ENCODE data around the gene DCUN1D1.

DCUN1D1 gene

DNA sequence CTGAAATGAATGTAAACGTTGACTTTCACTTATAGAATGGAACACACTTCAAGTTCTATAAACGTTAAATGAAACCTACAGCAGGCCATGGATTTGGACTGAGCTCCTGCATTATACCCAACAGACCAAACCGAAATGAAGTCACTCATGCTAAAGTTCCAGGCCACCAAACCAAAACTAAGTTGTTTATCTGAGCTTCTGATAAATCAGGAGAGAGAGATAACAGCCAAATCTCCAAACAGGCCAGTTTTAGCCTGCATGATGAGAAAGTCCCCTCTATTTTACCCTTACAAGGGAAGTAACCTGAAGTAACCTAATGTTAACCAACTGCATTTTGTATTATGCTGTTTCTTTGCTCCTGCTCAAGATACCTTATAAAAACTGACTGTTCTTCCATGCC is 44.5 kb downstream of the DCUN1D1 start:
- no peak for DNase-seq

DNA sequence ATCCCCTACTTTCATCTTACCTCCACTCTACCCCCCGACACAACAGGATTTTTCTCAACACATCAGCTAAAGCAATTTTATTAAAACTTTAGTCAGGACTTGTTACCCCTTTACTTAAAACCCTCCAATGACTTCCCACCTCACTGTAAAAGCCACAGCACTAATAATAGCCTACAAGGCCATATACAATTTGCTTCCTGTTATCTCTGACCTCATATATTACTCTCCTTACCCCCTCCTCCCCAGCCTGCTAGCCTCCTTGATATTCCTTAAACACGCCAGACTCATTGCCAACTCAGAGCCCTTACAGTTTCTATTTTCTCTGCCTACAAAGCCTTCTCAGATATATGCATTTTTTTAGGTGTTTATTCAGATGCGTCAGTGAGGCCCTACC is 54.4 kb downstream of the DCUN1D1 start:
- DNase-seq: no peak

DNA sequence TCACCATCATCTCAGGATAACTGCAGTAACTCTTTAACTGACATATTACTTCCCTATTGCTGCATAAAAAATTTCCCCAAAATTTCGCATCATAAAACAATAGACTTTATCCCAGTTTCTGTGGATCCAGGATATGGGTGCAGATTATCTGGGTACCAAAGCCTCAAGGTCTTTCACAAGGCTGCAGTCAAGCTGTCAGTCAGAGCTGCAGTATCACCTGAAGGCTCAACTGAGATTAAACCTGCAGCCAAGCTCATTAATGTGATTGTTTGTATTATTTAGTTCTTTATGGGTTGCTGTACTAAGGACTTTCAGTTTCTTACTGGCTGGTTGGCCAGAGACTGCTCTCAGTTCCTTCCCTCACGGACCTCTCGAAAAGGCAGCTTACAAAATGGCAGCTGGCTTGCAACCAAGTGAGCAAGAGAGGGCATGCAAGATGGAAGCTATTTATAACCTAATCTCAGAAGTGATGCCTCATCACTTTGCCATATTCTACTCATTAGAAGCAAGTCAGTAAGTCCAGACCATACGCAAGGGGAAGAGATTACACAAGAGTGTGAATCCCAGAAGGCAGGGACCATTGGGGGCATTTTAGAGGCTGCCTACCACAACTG is 54.9 kb downstream of the DCUN1D1 start:
- DNase-seq: peak in 1 of 2 donors; percentile 30

DNA sequence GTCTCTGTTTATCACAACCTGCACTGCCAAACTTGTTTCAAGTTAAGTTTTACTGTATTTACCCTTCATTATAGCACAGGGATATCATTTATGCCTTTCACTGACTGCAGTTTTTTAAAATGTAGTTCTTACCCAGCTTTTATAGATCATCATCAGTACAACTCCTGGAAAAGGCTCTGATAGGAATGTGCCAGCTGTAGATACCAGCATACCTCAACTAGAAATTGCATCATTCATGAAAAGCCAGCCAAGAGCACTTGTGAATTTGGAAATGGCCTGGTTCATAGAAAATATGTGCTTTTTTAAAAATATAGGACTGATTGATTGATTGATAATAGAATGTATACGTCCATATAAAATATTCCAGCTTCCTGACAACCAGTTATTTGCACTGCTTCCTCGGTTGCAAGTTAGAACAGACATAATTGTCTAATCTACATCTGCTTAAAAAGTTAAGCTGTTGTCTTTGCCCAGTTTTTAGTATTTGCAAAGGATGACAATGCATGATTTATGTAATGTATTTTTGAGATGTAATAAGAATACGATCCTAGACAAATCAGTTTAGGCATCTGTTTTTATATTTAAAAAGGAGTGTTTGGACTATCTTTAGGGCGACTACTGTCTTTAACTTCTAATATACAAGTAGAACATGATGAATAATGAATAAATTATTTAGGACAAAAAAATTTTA is 58.5 kb downstream of the DCUN1D1 start:
- DNase-seq: no peak

DNA sequence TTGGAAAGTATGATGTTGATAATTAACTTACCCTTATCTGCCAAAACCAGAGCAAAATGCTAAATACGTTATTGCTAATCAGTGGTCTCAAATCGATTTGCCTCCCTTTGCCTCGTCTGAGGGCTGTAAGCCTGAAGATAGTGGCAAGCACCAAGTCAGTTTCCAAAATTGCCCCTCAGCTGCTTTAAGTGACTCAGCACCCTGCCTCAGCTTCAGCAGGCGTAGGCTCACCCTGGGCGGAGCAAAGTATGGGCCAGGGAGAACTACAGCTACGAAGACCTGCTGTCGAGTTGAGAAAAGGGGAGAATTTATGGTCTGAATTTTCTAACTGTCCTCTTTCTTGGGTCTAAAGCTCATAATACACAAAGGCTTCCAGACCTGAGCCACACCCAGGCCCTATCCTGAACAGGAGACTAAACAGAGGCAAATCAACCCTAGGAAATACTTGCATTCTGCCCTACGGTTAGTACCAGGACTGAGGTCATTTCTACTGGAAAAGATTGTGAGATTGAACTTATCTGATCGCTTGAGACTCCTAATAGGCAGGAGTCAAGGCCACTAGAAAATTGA is 59.7 kb downstream of the DCUN1D1 start:
- DNase-seq: no peak

DNA sequence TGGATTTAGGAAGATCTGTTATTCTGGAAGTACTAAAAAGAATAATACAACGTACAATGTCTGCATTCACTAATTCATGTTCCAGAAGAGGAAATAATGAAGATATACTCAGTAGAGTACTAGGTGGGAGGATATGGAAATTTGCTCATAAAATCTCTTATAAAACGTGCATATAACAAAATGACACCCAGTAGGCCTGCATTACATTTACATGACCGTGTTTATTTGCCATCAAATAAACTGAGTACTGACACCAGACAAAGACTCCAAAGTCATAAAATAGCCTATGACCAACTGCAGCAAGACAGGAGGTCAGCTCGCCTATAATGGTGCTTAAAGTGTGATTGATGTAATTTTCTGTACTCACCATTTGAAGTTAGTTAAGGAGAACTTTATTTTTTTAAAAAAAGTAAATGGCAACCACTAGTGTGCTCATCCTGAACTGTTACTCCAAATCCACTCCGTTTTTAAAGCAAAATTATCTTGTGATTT is 60.4 kb downstream of the DCUN1D1 start:
- DNase-seq: no peak

DNA sequence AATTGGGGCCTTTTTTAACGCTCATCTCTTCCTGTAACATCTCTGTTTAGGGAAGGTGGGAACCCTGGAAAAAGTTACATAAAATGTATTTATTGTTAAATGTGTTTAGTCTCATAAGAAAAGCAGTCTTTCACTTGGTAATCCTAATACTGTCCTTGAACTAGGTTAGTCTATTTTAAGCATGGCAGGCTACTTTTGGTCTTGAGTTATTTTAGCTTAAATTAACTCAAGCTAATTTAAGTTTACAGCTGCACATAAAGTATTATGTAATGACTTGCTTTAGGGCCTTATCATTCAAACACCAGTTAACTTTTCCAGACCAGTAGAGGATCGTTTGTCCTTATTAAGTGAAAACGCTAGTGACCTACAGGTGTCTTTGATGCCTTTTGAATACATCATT is 63.2 kb downstream of the DCUN1D1 start:
- no peak for DNase-seq

DNA sequence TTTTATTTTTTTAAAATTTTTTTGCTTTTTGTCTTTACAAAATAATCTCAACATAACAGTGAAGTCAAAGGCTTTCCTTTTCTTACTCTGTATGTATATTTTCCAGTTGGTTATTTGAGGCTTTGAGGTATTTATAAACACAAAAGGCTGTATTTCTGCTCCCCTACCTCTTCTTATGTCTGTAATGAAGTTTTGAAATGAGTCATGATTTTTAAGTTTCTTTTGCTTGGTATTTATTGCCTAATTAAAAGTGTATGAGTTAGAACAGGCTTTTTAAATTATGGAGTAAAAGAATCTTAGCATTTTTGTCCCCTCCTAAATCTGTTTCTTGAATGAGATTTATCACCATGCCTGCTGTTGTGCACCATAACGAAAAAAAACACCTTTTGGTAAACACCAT is 66.0 kb downstream of the DCUN1D1 start:
- DNase-seq: no peak

DNA sequence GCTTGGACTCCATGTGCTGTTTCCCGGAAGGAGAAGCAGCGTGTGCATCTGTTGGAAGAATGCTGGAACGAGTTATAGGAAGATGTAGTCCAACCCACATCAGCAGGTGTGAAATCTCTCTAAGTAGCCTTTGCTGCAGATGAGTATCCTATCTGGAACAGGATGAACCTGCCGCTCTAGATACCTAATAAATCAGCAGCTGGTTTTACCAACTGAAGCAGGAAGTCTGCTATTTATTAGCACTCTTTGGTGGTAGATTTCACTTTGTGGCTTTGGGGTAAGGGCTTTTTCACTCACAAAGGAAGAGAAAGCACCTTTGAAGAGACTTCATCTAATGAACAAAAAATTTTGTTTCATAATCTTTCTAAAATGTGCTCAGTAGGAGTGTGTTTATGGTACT is 66.4 kb downstream of the DCUN1D1 start:
- no peak for DNase-seq

DNA sequence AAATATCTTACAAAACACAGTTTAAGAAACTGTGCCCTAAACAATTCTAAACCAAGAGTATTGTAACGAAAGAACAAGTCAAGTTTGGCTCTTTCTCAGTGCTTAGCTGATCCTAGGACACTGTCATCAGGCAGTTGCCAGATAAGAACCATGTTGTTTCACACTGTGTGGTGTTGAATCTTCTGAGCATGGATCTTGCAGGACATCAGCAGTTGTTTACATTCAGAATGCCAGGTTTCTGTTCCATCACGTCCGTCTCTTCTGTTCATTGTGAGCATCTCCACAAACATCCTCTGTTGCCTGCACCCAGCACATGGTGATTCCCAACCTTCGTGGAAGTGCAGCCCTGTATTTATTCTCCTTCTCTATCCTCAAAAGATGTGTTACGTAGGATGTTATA is 67.9 kb downstream of the DCUN1D1 start:
- no peak for DNase-seq

DNA sequence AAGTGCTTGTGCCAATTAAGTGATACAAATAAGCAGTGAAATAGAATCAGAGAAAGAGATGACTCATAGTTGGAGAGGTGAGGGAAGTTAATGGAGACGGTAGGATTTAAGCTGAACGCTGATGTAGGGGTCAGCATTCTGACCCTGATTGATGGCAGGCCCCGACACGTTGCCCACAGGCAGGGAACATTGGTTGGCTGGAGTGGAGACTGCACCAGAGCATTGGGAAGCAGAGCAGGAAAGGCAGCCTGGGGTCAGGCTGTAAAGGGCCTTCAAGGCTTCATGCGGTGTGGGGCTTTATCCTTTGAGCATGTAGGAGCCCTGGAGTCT is 68.6 kb downstream of the DCUN1D1 start:
- no peak for DNase-seq

DNA sequence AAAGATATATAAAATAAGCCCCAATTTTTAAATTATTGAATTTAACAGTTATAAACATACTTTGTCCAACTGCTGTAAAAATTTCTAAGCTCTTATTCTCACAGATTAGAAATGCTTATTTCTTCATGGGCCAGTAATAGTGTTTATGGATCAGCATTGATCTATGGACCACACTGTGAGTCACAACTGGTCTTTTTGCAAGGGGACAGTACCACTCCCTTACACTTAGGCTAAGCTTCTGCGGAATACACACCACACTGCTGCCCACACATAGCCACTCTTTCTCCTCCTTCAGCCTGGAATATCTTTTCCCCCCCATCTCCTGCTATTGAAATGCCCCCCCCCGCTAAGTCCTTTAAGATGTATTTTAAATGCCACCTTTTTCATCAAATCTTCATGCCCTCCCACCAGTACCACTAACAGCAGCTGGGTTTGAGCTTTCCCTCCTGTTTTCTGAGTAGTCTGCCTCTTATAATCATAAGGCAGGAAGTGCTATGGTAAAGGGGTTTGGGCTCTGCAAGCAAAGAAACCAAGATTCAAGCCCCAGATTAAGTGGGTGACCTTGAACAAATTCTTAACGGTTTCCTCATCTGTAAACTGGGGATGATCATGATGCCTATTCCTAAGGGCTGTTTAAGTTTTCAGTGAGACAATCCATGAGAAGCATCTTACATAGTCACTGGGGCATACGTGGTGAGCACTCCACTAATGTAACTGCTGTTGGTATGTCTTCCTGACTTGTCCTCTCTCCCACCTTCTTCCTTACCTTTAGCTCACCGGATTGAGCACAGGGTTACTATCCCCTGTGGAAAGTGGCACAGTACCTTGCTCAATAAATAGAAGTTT is 69.2 kb downstream of the DCUN1D1 start:
- DNase-seq: no peak

DNA sequence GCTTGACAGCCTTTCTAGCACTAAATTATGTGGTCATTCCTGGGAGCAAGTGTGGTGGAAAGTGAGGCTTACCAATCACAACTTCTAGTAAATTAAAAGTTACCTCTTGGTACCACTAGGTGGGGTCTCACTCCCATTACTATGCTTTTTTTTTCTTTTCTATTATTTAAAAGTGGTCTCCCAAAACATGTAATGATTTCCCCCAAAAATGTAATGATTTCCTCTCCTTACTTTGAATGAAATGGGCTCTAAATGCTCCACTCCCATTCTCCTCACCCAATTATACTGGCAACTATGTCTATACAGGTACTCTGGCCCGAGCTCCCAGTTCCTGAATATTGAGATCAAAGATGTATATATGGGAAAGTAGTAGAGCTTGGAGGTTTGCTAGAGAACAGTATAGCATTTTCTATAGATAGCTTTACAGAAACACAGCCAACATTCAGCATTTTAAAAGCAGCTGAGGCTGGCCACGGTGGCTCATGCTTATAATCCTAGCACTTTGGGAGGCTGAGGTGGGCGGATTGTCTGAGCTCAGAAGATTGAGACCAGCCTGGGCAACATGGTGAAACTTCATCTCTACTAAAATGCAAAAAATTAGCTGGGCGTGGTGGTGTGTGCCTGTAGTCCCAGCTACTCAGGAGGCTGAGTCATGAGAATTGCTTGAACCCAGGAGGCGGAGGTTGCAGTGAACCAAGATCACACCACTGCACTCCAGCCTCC is 70.9 kb downstream of the DCUN1D1 start:
- no peak for DNase-seq

DNA sequence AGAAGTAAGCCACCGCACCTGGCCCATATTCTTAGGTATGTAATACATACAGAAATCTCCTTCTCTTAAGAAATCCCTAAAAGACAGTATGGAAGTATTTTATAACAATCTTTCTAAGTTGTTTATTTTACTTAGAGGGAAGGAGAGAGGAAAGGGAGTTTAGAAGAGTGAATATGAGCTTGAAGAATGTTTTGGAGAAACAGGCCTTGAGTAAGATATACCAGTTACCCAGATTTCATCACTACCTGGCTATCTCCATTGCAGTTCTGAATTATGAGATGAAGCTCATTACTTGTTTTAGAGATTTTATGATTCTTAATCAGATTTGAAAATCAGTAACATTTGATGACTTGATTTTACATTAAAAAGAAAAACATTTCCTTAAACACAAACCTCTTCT is 71.9 kb downstream of the DCUN1D1 start:
- no peak for DNase-seq

DNA sequence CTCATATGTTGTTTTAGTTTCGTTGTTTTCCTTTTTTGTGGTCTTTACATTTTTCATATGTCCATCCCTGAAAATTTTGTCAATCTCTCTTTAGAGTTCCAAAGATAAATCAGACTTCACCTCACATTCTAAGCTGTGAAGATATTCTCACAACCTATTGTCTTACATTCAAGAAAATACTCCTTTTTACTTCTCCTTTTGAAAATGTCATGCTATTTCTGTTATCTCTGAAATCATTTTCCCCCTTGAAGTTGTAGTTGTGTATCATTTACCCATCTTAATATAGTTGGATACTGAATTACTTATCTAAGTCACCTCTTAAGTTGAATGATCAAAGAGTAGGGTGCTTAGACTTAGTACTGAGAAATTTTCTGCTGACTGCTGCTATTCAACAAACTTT is 74.3 kb downstream of the DCUN1D1 start:
- no peak for DNase-seq

DNA sequence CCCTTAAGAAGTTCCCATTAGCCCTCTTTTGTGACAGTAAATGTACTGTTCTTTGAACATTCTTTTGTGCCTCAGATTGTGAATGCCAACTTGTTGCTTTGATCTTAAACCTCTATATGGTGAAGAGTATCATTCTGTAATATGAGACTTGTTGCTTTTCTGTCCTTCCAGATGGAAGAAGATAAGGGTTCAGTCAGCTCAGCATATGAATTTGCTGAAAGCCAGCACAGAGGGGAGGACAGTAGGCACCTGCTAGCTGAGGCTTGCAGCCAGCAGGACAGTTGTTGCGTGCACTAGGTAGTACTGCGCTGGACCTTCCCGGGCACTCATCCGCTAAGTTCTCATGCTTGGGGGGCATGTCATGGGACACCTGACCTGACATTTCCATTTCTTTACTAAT is 74.7 kb downstream of the DCUN1D1 start:
- DNase-seq: no peak

DNA sequence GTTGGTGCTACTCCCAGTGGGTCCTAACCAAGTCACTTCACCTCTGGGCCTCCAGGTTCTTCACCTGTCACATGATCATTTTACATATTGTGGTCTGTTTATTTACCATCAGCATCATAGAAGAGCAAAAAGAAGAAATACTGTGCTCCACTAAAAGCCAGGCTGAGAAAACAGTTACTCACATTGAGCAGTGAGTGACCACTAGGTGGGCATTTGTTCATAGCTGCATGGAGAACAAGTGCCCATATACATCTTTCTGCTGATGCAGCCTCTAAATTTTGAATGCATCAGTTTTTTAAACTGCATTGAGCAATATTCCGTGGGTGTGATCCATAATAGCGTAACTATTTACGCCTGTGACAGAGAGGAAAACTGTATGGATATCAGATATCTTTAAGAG is 76.2 kb downstream of the DCUN1D1 start:
- no peak for DNase-seq

DNA sequence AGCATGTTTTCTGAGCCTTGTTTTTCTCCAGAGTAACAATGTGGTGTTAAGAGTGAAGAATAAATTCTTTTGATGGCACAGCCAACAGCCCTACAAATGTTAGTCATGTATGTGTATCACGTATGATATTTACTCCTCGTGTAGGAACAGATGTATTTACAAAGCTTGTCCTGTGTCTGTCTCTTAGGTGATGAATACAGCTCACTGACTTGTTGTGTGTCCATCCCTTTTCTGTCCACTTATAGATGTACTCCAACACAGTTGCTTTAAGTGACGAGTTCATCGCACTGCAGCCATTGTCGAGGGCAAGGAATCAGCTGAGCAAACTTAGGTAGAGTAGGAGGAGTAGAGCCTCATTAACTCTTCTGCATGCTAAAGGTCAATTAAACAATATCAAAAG is 78.1 kb downstream of the DCUN1D1 start:
- no peak for DNase-seq

DNA sequence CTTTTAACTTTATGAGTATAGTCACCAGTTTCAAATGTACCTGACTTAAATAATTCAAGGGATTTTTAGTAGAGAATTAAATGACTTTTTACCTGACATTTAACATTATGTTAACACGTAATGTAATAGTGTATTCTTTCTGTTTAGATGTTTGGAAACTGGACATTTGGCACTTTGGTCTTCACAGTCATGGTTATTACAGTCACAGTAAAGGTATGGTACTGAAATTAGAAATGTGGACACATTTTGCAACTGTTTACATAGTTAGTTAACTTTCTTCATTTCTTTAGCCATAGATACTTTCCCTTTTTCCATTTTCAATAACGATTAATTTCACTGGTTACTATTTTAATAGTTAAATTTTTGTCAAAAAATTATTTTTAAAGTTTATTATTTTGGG is 83.8 kb downstream of the DCUN1D1 start:
- DNase-seq: no peak

DNA sequence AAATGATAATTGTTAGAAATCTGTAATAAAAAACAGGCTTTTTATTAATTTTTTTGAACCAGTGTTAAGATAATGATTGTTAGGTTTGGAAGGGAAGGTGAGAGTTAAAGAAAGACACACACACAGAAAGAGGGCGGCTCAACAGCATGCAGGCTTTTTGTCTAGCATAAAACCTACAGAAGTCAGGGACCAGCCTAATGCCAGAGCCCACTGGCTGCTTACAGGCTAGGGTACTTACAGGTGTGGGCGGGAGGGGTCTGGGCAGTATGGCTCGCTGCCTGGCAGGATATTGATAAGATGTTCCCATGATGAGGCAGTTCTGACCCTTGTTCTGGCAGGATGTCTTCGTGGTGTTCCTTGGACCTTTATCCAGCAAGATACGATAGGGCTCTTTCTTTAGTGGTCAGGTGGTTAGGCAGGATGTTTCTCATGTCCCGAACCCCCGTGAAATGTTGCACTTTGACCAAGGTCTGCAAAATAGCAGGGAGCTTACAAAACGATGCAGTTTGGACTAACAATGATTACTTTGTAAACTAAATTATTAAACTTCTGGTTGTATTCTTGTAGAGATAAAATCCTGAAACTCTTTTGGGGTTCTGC is 84.7 kb downstream of the DCUN1D1 start:
- DNase-seq: no peak

DNA sequence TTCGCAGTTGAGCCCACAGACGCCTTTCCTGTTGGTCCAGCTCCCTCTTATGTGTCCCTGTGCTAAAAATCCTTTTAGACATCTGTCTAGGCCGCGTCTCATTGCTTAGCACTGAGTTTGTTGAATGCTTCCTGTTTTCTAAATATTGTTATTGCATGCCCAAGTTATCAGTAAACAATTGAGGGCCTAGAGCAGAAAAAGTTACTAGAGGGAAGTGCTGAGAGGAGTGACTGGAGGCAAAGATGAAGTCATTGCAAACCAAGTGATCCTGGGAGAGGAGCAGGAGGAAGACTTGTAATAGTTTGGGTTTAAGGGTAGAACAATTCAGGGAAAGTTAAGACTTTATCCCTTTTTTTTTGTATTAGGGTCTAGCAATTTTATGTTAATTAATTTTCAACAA is 88.1 kb downstream of the DCUN1D1 start:
- DNase-seq: peak; percentile 49 to 54

DNA sequence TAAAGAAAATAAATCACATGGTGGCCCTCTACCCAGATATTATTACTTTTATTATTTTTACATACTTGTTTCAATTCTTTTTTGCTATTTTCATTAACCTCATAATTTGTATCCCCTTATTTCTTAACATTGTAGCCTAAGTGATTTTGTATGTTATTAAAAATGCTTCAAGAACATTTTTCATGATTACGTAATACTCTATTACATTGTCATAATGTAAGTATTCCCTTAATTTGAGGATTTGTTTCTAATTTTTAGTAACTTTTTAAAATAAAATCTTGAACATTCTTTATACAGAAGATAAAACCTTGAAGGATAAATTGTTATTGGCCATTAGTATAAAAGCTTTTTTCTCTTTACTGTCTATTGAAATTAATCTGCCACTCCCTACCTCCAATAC is 89.0 kb downstream of the DCUN1D1 start:
- no peak for DNase-seq

Measured in inflammatory macrophage (primary cell).